HepG2 (cell line): ENCODE data around the gene POU2F1. TPM values are rescaled to one million over a fixed set of nuclear protein-coding genes. Genes with fewer than 3 reads are reported as not detected.

Source experiments
- CBX5 ChIP-seq: sonication (generic); formaldehyde crosslinking; IDR thresholded peaks from 2 replicates; pipeline ENCODE4 v1.4.0; 2020; ENCODE audit warnings: missing genetic modification reagents, borderline replicate concordance
- ZBTB40 ChIP-seq, 2 experiments: fragments of 450-650 bp in 1 of 2; sonication (generic) in 1 of 2; formaldehyde crosslinking in 1 of 2; IDR thresholded peaks; 2 replicates each; pipeline versions ENCODE4 v1.6.1 to v1.8.0; 2016 to 2022; ENCODE audit warnings: antibody characterized with exemption in 1 of 2, mild to moderate bottlenecking in 1 of 2, missing genetic modification reagents in 1 of 2
- ZNF44 ChIP-seq: sonication (generic); formaldehyde crosslinking; IDR thresholded peaks from 2 replicates; pipeline ENCODE4 v1.5.1; 2020; ENCODE audit warnings: mild to moderate bottlenecking, missing genetic modification reagents
- ZNF747 ChIP-seq: sonication (generic); formaldehyde crosslinking; IDR thresholded peaks from 2 replicates; pipeline ENCODE4 v1.8.1; 2023; ENCODE audit warnings: missing genetic modification reagents, mild to moderate bottlenecking, borderline replicate concordance
- ZSCAN25 ChIP-seq: sonication (generic); formaldehyde crosslinking; IDR thresholded peaks from 2 replicates; pipeline ENCODE4 v1.8.0; 2022; ENCODE audit warnings: mild to moderate bottlenecking, missing genetic modification reagents
- polyA plus RNA-seq, 8 experiments: library from polyadenylated mRNA; depleted of rRNA in 3 of 8; stranded (reverse) in 7 of 8; unstranded in 1 of 8; fragments of >200 nt; fragmentation: Illumina TruSeq in 4 of 8; extraction: Trizol in 4 of 8; gene quantifications; 2 replicates each; pipeline versions ENCODE4 v1.2.1 to v1.2.3, GENCODE V29; 2011 to 2016; ENCODE audit warnings: low read depth in 4 of 8, missing spikeins in 1 of 8, mixed read lengths in 1 of 8; ENCODE audit not compliant: insufficient read depth in 1 of 8
- total RNA-seq, 5 experiments: library from RNA; depleted of rRNA; stranded (reverse); fragments of >200 nt; fragmentation: Illumina TruSeq; extraction: Trizol; gene quantifications; 2 replicates each; pipeline ENCODE4 v1.2.3, GENCODE V29; 2016; ENCODE audit warnings: low read depth in 1 of 5
- TF ChIP-seq, protein P1 (sequence below): sonication (generic); formaldehyde crosslinking; IDR thresholded peaks from 2 replicates; pipeline ENCODE4 v1.5.0; 2020; ENCODE audit warnings: mild to moderate bottlenecking, missing genetic modification reagents
- TF ChIP-seq, protein P2 (sequence below): sonication (generic); formaldehyde crosslinking; IDR thresholded peaks from 2 replicates; pipeline ENCODE4 v1.4.0; 2020; ENCODE audit warnings: missing genetic modification reagents
- TF ChIP-seq, protein P3 (sequence below): sonication (generic); formaldehyde crosslinking; IDR thresholded peaks from 2 replicates; pipeline ENCODE4 v1.5.0; 2020; ENCODE audit warnings: mild to moderate bottlenecking, missing genetic modification reagents

Gene POU2F1
- total and polyA plus RNA-seq, 2 of the 13 experiments (the other 11 are each of a cell fraction or from before 2014, with no cell fraction given), result 10.2 to 13.0 TPM

DNA sequence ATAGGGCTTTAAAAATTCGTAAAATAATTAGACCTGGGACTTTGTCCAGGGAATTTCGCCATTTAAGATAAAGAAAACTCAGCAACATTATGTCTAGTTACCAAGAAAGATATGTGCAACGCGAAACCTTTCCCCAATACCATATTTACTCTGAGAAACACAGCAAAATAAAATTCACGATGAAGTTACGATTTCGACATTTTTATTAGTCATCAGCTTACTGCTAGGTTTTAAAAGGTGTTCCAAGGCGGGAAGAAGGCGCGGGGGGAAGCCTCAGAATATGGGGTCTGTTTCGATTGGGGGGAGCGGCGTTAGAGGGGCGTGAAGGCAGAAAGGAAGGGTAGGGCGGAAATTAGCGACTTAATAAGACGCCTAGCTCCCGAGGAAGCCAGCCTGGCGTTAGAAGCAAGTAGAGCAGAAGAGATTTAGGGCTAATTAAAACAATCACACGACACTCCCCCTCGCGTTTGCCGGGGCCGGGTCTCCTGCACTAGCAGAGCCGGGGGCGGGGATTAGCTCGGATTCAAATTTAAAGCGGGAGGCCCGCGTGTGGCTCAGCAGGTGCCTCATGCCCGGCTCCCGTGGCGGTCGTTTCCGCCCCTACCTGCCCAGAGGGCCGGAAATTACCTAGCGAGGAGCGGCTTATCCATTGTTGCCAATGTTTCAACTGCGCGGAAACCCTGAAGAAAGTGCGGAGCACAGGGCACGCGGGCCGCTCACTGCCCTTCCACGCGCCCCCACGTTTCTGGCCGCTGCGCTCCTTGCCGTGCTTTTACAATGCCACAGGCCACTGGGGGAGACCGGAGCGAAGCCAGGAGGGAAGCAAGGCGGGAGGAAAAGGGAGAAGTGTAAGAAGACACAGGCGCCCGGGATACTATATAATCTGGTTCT, 795 bp upstream of the POU2F1 start (continued):
- TF ChIP-seq, protein P1, sequence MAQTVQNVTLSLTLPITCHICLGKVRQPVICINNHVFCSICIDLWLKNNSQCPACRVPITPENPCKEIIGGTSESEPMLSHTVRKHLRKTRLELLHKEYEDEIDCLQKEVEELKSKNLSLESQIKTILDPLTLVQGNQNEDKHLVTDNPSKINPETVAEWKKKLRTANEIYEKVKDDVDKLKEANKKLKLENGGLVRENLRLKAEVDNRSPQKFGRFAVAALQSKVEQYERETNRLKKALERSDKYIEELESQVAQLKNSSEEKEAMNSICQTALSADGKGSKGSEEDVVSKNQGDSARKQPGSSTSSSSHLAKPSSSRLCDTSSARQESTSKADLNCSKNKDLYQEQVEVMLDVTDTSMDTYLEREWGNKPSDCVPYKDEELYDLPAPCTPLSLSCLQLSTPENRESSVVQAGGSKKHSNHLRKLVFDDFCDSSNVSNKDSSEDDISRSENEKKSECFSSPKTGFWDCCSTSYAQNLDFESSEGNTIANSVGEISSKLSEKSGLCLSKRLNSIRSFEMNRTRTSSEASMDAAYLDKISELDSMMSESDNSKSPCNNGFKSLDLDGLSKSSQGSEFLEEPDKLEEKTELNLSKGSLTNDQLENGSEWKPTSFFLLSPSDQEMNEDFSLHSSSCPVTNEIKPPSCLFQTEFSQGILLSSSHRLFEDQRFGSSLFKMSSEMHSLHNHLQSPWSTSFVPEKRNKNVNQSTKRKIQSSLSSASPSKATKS, result no peak
- TF ChIP-seq CBX5 (CRISPR knock-in tag) (no peak), ZNF44 (CRISPR knock-in tag) (no peak), ZNF747 (CRISPR knock-in tag) (peak; percentile 25; the same call in 1 of the 2 replicates), ZSCAN25 (CRISPR knock-in tag) (no peak), ZBTB40 (IDR thresholded peaks at IDR 0.05) (no peak), ZBTB40 (CRISPR knock-in tag; IDR thresholded peaks at IDR 0.05) (no peak; the same call in 1 of the 2 replicates)
- TF ChIP-seq, protein P2, sequence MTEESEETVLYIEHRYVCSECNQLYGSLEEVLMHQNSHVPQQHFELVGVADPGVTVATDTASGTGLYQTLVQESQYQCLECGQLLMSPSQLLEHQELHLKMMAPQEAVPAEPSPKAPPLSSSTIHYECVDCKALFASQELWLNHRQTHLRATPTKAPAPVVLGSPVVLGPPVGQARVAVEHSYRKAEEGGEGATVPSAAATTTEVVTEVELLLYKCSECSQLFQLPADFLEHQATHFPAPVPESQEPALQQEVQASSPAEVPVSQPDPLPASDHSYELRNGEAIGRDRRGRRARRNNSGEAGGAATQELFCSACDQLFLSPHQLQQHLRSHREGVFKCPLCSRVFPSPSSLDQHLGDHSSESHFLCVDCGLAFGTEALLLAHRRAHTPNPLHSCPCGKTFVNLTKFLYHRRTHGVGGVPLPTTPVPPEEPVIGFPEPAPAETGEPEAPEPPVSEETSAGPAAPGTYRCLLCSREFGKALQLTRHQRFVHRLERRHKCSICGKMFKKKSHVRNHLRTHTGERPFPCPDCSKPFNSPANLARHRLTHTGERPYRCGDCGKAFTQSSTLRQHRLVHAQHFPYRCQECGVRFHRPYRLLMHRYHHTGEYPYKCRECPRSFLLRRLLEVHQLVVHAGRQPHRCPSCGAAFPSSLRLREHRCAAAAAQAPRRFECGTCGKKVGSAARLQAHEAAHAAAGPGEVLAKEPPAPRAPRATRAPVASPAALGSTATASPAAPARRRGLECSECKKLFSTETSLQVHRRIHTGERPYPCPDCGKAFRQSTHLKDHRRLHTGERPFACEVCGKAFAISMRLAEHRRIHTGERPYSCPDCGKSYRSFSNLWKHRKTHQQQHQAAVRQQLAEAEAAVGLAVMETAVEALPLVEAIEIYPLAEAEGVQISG, result 0 out of 2 replicates have a peak, but pooled peaks have one; percentile 55
- TF ChIP-seq, protein P3, sequence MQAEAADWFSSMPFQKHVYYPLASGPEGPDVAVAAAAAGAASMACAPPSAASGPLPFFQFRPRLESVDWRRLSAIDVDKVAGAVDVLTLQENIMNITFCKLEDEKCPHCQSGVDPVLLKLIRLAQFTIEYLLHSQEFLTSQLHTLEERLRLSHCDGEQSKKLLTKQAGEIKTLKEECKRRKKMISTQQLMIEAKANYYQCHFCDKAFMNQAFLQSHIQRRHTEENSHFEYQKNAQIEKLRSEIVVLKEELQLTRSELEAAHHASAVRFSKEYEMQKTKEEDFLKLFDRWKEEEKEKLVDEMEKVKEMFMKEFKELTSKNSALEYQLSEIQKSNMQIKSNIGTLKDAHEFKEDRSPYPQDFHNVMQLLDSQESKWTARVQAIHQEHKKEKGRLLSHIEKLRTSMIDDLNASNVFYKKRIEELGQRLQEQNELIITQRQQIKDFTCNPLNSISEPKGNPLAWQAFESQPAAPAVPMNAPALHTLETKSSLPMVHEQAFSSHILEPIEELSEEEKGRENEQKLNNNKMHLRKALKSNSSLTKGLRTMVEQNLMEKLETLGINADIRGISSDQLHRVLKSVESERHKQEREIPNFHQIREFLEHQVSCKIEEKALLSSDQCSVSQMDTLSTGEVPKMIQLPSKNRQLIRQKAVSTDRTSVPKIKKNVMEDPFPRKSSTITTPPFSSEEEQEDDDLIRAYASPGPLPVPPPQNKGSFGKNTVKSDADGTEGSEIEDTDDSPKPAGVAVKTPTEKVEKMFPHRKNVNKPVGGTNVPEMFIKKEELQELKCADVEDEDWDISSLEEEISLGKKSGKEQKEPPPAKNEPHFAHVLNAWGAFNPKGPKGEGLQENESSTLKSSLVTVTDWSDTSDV (CRISPR knock-in tag), result no peak
